Fibroblast of the aortic adventitia (primary cell): ENCODE data around the gene NIPAL1. TPM values are rescaled to one million over a fixed set of nuclear protein-coding genes. Genes with fewer than 3 reads are reported as not detected.

Experiments
- DNase-seq: peaks from one replicate; pipeline ENCODE4 v3.0.0-alpha.2; 2010; ENCODE audit warnings: low read depth
- H3K4me3 ChIP-seq: 2 replicates; pipeline ENCODE4 v1.5.1; 2011; ENCODE audit warnings: low read depth, mild to moderate bottlenecking, control low read depth, low read length, moderate library complexity
- CTCF ChIP-seq: IDR thresholded peaks from 2 replicates; pipeline ENCODE4 v1.5.1; 2011; ENCODE audit warnings: mild to moderate bottlenecking, low read length, control low read depth, inconsistent platforms; ENCODE audit not compliant: insufficient read depth
- total RNA-seq: library from RNA; depleted of rRNA; stranded (reverse); fragments of >200 nt; gene quantifications from 2 replicates; pipeline ENCODE4 v1.2.3, GENCODE V29; 2012; ENCODE audit warnings: low replicate concordance

NIPAL1 gene
- total RNA-seq, 1 donor, result 0.90 TPM

GRCh38 chr4:48033825-48034413 is 17.3 kb downstream of the NIPAL1 start:
- peak; percentile 16 for DNase-seq
- peak; percentile 62 for TF ChIP-seq CTCF
- no peak overlapping the region for H3K4me3 ChIP-seq

- TF ChIP-seq CTCF, result no peak
- H3K4me3 ChIP-seq, result no peak overlapping the region
- no peak for DNase-seq
Measured at GRCh38 chr4:48035952-48036351, 19.4 kb downstream of the NIPAL1 start.

DNA sequence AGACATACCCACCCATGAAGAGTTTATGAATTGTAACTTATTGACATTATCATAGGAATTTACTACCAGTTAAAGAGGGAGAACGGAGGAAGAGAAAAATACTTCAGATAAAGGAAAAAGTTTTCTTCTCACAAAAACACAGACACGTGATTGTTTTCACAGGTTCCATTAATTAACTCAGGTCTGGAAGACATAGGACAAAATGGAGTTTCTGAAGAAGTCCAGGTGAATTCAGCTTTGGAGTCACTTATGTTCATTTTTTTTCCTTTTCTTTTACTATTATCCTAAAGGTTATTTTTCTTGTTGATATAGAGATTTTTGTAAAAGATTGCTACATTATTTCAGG is 20.5 kb downstream of the NIPAL1 start:
- no peak overlapping the region for H3K4me3 ChIP-seq
- TF ChIP-seq CTCF, result no peak
- DNase-seq, result no peak

DNA sequence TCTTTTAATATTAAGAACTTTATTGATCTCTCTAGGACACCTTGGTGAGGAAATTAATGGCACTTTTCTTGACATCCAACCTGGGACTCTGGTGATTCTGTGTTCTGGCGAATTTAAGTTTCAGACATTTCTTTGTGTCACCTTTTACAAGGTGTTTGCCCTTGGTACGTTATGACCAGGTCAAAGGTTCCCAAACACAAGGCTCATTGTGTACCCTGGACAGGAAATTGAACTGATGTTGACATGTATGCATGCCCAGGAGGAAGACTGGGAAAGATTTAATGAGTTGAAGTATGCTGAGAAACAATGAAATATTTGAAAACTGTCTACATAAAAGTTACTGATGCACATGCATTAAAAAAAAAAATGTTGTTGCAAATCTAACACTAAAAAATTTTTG is 22.1 kb downstream of the NIPAL1 start:
- TF ChIP-seq CTCF, result no peak
- no peak for DNase-seq
- no peak overlapping the region for H3K4me3 ChIP-seq

DNA sequence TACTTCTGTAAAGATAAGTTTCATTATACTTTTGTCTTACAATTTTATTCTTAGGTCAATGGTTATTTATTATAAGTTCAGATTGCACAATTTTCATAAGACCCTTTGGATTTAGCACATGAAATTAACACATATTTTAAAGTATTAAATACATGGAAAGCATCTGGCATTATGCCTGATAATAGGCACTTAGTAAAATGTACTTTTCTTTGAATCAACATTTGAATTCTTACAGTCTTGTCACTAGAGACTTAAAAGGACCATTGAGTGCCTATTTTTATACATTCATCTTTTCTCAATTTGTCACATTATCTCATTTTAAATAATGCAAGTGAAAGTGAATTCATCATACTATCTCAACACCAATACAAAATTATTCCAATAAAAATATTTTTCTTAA is 23.0 kb downstream of the NIPAL1 start:
- TF ChIP-seq CTCF, result no peak
- no peak for DNase-seq
- H3K4me3 ChIP-seq, result no peak overlapping the region

GRCh38 chr4:48041535-48042137 is 25.1 kb downstream of the NIPAL1 start:
- no peak overlapping the region for H3K4me3 ChIP-seq
- DNase-seq, result no peak
- no peak for TF ChIP-seq CTCF

DNA sequence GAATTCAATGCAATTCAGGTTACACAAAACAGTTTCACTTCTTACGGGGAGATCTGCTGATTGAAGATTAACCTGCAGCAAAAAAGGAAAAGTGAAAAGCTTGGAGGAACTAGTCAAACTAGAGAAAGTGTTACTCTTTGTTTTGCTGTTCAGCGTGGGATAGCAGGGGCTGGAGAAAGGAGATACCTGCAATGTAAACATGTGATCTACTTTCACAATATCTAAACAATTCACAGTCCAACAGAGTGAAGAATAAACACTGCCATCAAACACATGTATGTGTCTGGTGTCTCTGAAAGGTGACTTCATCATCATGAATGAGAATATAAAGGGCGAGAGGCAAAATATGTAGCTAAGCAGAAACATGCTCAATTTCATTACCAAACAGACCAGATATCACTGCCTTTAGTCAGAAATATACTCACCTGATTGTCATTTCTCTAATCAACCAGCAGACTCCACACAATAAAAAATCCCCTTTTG is 26.4 kb downstream of the NIPAL1 start:
- no peak for TF ChIP-seq CTCF
- no peak overlapping the region for H3K4me3 ChIP-seq
- no peak for DNase-seq
